ENCODE data around the gene LIMK1. TPM values are rescaled to one million over a fixed set of nuclear protein-coding genes. Genes with fewer than 3 reads are reported as not detected.

The LIMK1 gene
- total RNA-seq (2022; extraction: Qiagen RNA extraction), result 24.9 to 39.6 TPM (median 37.8 TPM) in 5 replicates

DNA sequence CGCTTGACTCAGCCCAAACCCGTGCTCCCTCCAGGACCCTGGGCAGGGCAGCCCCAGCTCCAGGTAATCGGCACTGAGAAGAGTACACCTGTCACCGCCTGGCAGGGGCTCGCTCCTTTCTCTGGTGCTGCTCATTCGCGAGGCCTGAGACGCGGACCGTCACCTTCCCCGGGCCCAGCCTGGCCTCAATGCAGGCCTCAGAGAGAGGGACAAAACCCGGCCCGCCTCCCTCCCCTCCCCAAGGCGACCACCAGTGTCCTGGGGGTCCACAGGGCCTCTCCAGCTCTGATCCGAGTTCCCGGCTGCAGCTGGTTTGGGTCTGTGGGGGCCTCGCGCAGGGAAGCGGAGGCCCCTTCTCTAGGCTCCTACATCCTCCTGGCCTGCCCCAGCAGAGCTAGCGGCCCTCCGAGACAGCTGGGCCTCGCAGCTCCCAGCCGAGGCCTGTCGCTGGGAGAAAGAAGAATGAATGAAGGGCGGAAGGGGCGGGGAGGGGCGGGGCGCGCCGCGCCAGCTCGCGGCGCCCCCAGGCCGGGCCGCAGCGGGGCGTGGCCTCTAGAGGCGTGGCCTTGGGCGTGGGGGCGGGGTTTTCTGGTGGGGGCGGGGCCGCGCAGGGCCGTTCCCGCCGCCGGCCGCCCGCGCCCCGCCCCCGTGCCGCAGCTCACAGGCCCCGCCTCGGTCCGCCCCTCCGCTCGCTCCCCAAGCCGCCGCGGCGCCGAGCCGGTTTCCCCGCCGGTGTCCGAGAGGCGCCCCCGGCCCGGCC lies at the start of gene LIMK1:
Gene LIMK1, plus strand, starts transcription at position 688 of the 760 bp plus-strand sequence. CDS start 187 bp downstream, outside the sequence.

Other genes starting within 250 kb of the LIMK1 start
- gene METTL27, start 241.3 kb upstream of the LIMK1 start, total RNA-seq (2022; extraction: Qiagen RNA extraction), result 6.8 to 10.4 TPM (median 10.2 TPM) in 5 replicates
- 0.11 to 0.25 TPM (median 0.21 TPM) in 5 replicates for gene TMEM270, start 222.6 kb upstream of the LIMK1 start, total RNA-seq (2022; extraction: Qiagen RNA extraction)
- gene ELN, start 55.6 kb upstream of the LIMK1 start, total RNA-seq (2022; extraction: Qiagen RNA extraction), result 0.12 to 0.25 TPM (median 0.16 TPM) in 5 replicates
- 307 to 339 TPM (median 327 TPM) in 5 replicates for gene EIF4H, start 90.6 kb downstream of the LIMK1 start, total RNA-seq (2022; extraction: Qiagen RNA extraction)
- gene LAT2, start 126.2 kb downstream of the LIMK1 start, total RNA-seq (2022; extraction: Qiagen RNA extraction), result 0.88 to 1.5 TPM (median 1.2 TPM) in 5 replicates
- gene RFC2, start 170.6 kb downstream of the LIMK1 start, total RNA-seq (2022; extraction: Qiagen RNA extraction), result 53.4 to 63.8 TPM (median 55.3 TPM) in 5 replicates
- 9.6 to 17.3 TPM (median 15.4 TPM) in 5 replicates for gene CLIP2, start 205.6 kb downstream of the LIMK1 start, total RNA-seq (2022; extraction: Qiagen RNA extraction)